B cell (primary cell): ENCODE measurements around the gene PEPD. TPM values are rescaled to one million over a fixed set of nuclear protein-coding genes. Genes with fewer than 3 reads are reported as not detected.

Experiments
- ATAC-seq: fragments of 200-7000 bp; cut with Tn5 transposase; one replicate; pipeline ENCODE4 v1.10.0; 2021; ENCODE audit warnings: low read depth, mild to moderate bottlenecking, moderate number of reproducible peaks, moderate library complexity
- CTCF ChIA-PET: fragments of 350-600 bp; sonication (Branson Sonifier 250); formaldehyde crosslinking; loops from one replicate; lab custom pipeline; 2021; ENCODE audit warnings: antibody characterized with exemption, inconsistent platforms; lab: Charles Lee
- POLR2A ChIA-PET: fragments of 350-600 bp; sonication (Branson Sonifier 250); formaldehyde crosslinking; loops from one replicate; lab custom pipeline; 2021; ENCODE audit warnings: antibody characterized with exemption; lab: Charles Lee
- DNase-seq: peaks from one replicate; pipeline ENCODE4 v3.0.0; 2013
- H2AFZ ChIP-seq: 2 replicates; pipeline ENCODE4 v1.6.1; 2012; ENCODE audit warnings: mild to moderate bottlenecking, low read depth, low read length; ENCODE audit not compliant: insufficient read depth, poor library complexity, severe bottlenecking
- H3K27ac ChIP-seq, 2 donors: 1 replicate in 1 of 2; 2 replicates in 1 of 2; pipeline ENCODE4 v1.5.1; 2012 to 2013; ENCODE audit warnings: low read length in 2 of 2, mild to moderate bottlenecking in 2 of 2, moderate library complexity in 1 of 2
- H3K27me3 ChIP-seq, 4 experiments: fragments of 200-600 bp in 1 of 4; sonication (generic) in 1 of 4; replicated peaks in 1 of 4; 1 replicate in 2 of 4; 2 replicates in 2 of 4; pipeline versions ENCODE4 v1.6.1 to v1.7.0; 2013 to 2016; ENCODE audit warnings: low read length in 3 of 4, mild to moderate bottlenecking in 2 of 4, mixed read lengths in 1 of 4, moderate library complexity in 1 of 4; ENCODE audit not compliant: insufficient read depth in 4 of 4, control insufficient read depth in 3 of 4; ENCODE audit errors: control extremely low read depth in 1 of 4
- H3K36me3 ChIP-seq, 2 experiments: replicated peaks in 1 of 2; 1 replicate in 1 of 2; 2 replicates in 1 of 2; pipeline versions ENCODE4 v1.6.1 to v1.7.1; 2013; ENCODE audit warnings: low read length in 1 of 2; ENCODE audit not compliant: insufficient read depth in 2 of 2, control insufficient read depth in 1 of 2; ENCODE audit errors: control extremely low read depth in 1 of 2, extremely low read depth in 1 of 2
- H3K4me1 ChIP-seq, 2 donors: fragments of 200-600 bp in 1 of 2; sonication (generic) in 1 of 2; 1 replicate in 1 of 2; 2 replicates in 1 of 2; pipeline versions ENCODE4 v1.5.1 to v1.6.1; 2013 to 2017; ENCODE audit warnings: low read length in 2 of 2; ENCODE audit not compliant: control insufficient read depth in 2 of 2, insufficient read depth in 2 of 2
- H3K4me2 ChIP-seq: replicated peaks from 2 replicates; pipeline ENCODE3; 2012; ENCODE audit warnings: mild to moderate bottlenecking, low read depth, low read length; ENCODE audit not compliant: poor library complexity, severe bottlenecking
- H3K4me3 ChIP-seq, 5 experiments: fragments of 200-600 bp in 1 of 5; sonication (generic) in 1 of 5; 1 replicate in 3 of 5; 2 replicates in 2 of 5; pipeline versions ENCODE4 v1.5.1 to v1.7.0; 2011 to 2016; ENCODE audit warnings: low read length in 4 of 5, mild to moderate bottlenecking in 4 of 5, low read depth in 2 of 5, control low read depth in 1 of 5, moderate library complexity in 1 of 5; ENCODE audit not compliant: insufficient read depth in 1 of 5; ENCODE audit errors: control extremely low read depth in 1 of 5, extremely low read depth in 1 of 5
- H3K79me2 ChIP-seq: fragments of 200-600 bp; sonication (generic); one replicate; pipeline ENCODE4 v1.6.0; 2016; ENCODE audit warnings: low read length; ENCODE audit not compliant: control insufficient read depth, insufficient read depth
- H3K9ac ChIP-seq: fragments of 200-600 bp; sonication (generic); 2 replicates; pipeline ENCODE4 v1.6.1; 2017; ENCODE audit warnings: mild to moderate bottlenecking, low read length, moderate library complexity
- H3K9me3 ChIP-seq, 3 donors: one replicate each; pipeline versions ENCODE4 v1.6.1 to v1.7.1; 2013; ENCODE audit warnings: low read length in 2 of 3; ENCODE audit not compliant: control insufficient read depth in 2 of 3, insufficient read depth in 1 of 3; ENCODE audit errors: control extremely low read depth in 1 of 3
- H4K20me1 ChIP-seq: 2 replicates; pipeline ENCODE4 v1.6.0; 2012; ENCODE audit warnings: mild to moderate bottlenecking, low read length; ENCODE audit not compliant: insufficient read depth, control insufficient read depth, poor library complexity, severe bottlenecking
- H3K27ac Mint-ChIP-seq: one replicate; pipeline ENCODE4 v1.8.0; 2021; ENCODE audit warnings: mixed read lengths
- H3K27me3 Mint-ChIP-seq: one replicate; pipeline ENCODE4 v1.8.0; 2021; ENCODE audit warnings: mixed read lengths
- H3K4me1 Mint-ChIP-seq: one replicate; pipeline ENCODE4 v1.8.0; 2021; ENCODE audit warnings: mixed read lengths
- H3K4me3 Mint-ChIP-seq: one replicate; pipeline ENCODE4 v1.8.0; 2021; ENCODE audit warnings: mixed read lengths
- H3K9me3 Mint-ChIP-seq: one replicate; pipeline ENCODE4 v1.8.0; 2022; ENCODE audit warnings: mixed read lengths; ENCODE audit not compliant: insufficient read depth
- CTCF ChIP-seq: fragments of 200-600 bp; IDR thresholded peaks from one replicate; pipeline ENCODE4 v1.8.0; 2022; ENCODE audit warnings: antibody characterized with exemption, mild to moderate bottlenecking
- EZH2 ChIP-seq: IDR thresholded peaks from 2 replicates; pipeline ENCODE4 v1.6.1; 2012; ENCODE audit warnings: borderline replicate concordance, low read depth, mild to moderate bottlenecking, moderate library complexity, low read length; ENCODE audit not compliant: insufficient read depth, poor library complexity, severe bottlenecking
- WGBS: methylation state at CpG from one replicate; pipeline ENCODE4 v1.1.5; 2013; ENCODE audit warnings: missing lambda C conversion rate; ENCODE audit not compliant: insufficient coverage; 5-methylcytosine and 5-hydroxymethylcytosine counted together
- intact Hi-C: fragments of 100-400 bp; cut with micrococcal nuclease; formaldehyde crosslinking; loops from one replicate; pipeline ENCODE4 v1.10.0; 2022
- polyA plus RNA-seq: library from polyadenylated mRNA; depleted of rRNA; stranded (reverse); fragments of >200 nt; gene quantifications from 2 replicates; pipeline ENCODE4 v1.2.3, GENCODE V29; 2012
- total RNA-seq, 2 donors: library from RNA; stranded (reverse); fragments of 120-200 nt in 1 of 2; gene quantifications; 1 replicate in 1 of 2; 2 replicates in 1 of 2; pipeline versions ENCODE4 v1.2.3 to v1.2.4, GENCODE V29; 2013 to 2022

The PEPD gene
- total and polyA plus RNA-seq, 2 donors (not counting 1 experiment from before 2014, with no cell fraction given) = 36.4 to 42.7 TPM

DNA sequence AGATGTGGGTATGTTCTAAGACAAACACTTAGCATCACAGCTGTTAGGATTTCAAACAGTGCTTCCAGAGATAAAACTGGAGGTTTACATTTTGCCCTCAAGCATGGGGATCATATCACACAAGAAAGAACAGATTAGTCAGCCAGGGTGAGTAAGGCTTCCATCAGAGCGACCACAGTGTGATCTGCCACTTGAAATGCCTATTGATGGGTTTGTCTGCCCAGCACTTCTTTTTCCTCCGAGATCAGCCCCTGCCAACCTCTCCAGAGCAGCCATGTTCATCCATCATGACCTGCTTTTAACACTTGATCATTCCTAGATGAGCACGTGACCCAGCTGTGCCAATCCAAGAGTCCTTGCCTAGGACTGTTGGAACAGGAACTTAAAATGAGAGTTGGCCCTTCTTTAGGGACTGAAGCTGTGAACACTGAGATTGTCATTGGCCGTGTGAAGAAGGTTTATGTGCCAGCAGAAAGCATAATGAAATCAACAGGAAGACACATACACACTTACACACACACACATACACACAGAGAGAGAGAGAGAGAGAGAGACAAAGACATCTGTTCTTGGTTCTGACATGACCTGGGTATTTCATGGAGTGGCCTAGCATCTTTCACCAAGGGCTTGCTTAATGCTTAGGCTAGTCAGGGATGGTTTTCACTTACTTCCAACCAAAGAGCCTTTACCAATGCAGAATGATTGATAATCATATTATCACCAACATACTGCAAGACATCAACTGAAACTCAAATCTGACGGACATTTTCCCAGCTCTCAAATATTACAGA lies 153.3 kb downstream of the PEPD start:
- ATAC-seq (no peak), DNase-seq (no peak)
- Histone ChIP-seq H3K4me3 (no peak overlapping the region), H3K79me2 (no peaks in the 10 kb centered on the region), H3K4me2 (no peak overlapping the region), H4K20me1 (no peaks in the 10 kb centered on the region), H3K36me3 (no peaks in the 10 kb centered on the region), H3K9me3 (no peaks in the 10 kb centered on the region), H3K9ac (no peak overlapping the region), H3K27ac (no peak overlapping the region), H3K4me1 (peaks cover 6 to 12% of the 10 kb centered on the region in 2 donors), H2AFZ (no peak overlapping the region), H3K27me3 (peaks cover 0 to 7% (median 3%) of the 10 kb centered on the region in 4 experiments)
- POLR2A ChIA-PET = interaction anchor here (0.6 kb wide), 1 partner anchor 1745 kb away, joined by 3 read pairs; no protein-coding TSS in a partner anchor
- CTCF ChIA-PET = interaction anchor here (1.0 kb wide), 1 partner anchor 12 kb away, joined by 3 read pairs; no protein-coding TSS in a partner anchor
- Mint-ChIP-seq H3K27me3 (peaks cover 14% of the 10 kb centered on the region), H3K4me3 (no peak overlapping the region), H3K27ac (no peak overlapping the region), H3K9me3 (no peaks in the 10 kb centered on the region), H3K4me1 (peaks cover 3% of the 10 kb centered on the region)
- no peak for TF ChIP-seq EZH2
- no peak for TF ChIP-seq CTCF
- 85% methylated on average over 2 of the region's 5 CpGs for WGBS
- intact Hi-C loops = no loop called here

DNA sequence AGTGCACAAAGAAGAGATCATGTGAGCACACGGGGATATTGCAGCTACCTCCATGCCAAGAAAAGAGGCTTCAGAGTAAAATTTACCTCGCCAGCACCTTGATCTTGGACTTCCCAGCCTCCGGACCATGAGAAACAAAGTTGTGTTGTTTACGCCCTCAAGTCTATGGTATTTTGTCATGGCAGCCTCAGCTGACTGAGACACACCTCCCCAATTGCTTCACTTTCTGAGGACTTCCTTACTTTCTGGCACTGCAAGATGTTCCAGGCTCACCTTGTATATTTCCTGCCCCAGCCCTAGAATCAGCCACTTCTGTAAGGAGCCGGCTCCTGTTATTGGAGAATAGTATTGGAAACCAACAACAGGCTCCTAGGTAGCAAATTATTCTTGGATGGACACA lies 154.7 kb downstream of the PEPD start:
- no peaks in the 10 kb centered on the region for H3K36me3 ChIP-seq
- H3K4me2 ChIP-seq = no peak overlapping the region
- peaks cover 0 to 9% (median 4%) of the 10 kb centered on the region in 4 experiments for H3K27me3 ChIP-seq
- no peak overlapping the region for H3K4me3 ChIP-seq
- 93% methylated on average over 3 of the region's 5 CpGs for WGBS
- ChIA-PET POLR2A (no interaction called here), CTCF (no interaction called here)
- peaks cover under 1 to 3% of the 10 kb centered on the region in 2 donors for H3K4me1 ChIP-seq
- H4K20me1 ChIP-seq = no peaks in the 10 kb centered on the region
- Mint-ChIP-seq H3K27me3 (peaks cover 22% of the 10 kb centered on the region), H3K27ac (no peak overlapping the region), H3K4me3 (no peak overlapping the region), H3K9me3 (no peaks in the 10 kb centered on the region), H3K4me1 (no peaks in the 10 kb centered on the region)
- H3K79me2 ChIP-seq = no peaks in the 10 kb centered on the region
- TF ChIP-seq EZH2 (no peak), CTCF (no peak)
- H3K9me3 ChIP-seq = no peaks in the 10 kb centered on the region
- no peak overlapping the region for H3K27ac ChIP-seq
- H3K9ac ChIP-seq = no peak overlapping the region
- no peak for DNase-seq
- no peak overlapping the region for H2AFZ ChIP-seq
- ATAC-seq = no peak
- intact Hi-C loops = no loop called here
